GM19372 (cell line): ENCODE data around the gene OR2G6.
A peak's percentile ranks its signal among the peaks of the same experiment; 100 is the strongest.
"Not testable (repeated sequence)": the region's sequence is repeated elsewhere in the genome, so short reads cannot be mapped to it uniquely, and the experiment has no call there.

Experiments
- ATAC-seq: cut with Tn5 transposase; IDR thresholded peaks from one replicate; pipeline ENCODE4 v1.9.1; 2021; ENCODE audit warnings: mild to moderate bottlenecking, low read depth, moderate library complexity; ENCODE audit not compliant: unreplicated experiment

The OR2G6 gene

DNA sequence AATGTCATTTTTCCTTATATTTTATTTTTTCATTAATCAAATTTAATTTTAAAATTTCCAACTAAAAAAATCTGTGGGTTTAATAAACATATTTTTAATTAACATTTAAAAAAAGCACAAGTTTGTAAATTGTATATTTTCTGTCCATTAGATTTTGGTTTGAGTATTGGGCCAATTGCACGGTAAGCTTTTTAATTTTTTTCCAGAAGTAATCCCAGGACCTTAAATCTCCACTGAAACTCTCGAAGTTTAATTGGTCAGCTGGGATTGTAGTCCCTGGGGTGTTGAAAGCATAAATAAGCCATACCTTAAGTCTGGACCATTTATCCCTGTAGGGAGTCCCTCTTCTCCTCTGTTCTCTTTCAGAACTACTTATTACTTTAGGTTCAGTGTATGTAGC lies at the start of gene OR2G6:
TSS of gene OR2G6 (plus strand) at position 301 of the 400 bp plus-strand sequence. CDS start 13,574 bp downstream, outside the sequence.
- not testable (repeated sequence) for ATAC-seq

- ATAC-seq: not testable (repeated sequence)
These were observed 48.8 kb upstream of the OR2G6 start for GRCh38 chr1:248459117-248459516.

DNA sequence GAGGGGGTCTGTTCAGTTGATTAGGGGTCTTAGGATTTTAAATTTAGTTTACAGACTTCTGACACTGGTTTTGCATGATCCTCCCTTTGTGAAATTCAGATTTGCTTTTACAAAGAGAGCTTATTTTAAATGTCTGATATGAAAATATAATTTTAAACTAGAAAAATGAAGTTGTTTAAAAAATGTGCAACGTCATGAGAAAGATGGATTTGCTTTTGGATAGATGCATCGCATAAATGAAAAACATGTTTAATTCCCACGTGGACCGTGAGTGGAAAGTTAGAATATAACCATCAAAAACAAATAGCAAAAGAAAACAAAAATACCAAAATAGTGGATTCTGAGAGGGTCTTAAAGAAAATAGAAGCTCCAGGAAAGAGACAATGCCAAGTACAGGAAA lies 36.7 kb upstream of the OR2G6 start:
- no peak for ATAC-seq

GRCh38 chr1:248472111-248472510 lies 35.8 kb upstream of the OR2G6 start:
- not testable (repeated sequence) for ATAC-seq

- not testable (repeated sequence) for ATAC-seq
These were observed 34.8 kb upstream of the OR2G6 start, which contains the start of gene OR2T3 for GRCh38 chr1:248473051-248473450. Gene OR2T3 (plus strand): TSS chr1:248473351. CDS start chr1:248473351, 0 bp downstream.

GRCh38 chr1:248475660-248476059 lies 32.2 kb upstream of the OR2G6 start:
- ATAC-seq: not testable (repeated sequence)

DNA sequence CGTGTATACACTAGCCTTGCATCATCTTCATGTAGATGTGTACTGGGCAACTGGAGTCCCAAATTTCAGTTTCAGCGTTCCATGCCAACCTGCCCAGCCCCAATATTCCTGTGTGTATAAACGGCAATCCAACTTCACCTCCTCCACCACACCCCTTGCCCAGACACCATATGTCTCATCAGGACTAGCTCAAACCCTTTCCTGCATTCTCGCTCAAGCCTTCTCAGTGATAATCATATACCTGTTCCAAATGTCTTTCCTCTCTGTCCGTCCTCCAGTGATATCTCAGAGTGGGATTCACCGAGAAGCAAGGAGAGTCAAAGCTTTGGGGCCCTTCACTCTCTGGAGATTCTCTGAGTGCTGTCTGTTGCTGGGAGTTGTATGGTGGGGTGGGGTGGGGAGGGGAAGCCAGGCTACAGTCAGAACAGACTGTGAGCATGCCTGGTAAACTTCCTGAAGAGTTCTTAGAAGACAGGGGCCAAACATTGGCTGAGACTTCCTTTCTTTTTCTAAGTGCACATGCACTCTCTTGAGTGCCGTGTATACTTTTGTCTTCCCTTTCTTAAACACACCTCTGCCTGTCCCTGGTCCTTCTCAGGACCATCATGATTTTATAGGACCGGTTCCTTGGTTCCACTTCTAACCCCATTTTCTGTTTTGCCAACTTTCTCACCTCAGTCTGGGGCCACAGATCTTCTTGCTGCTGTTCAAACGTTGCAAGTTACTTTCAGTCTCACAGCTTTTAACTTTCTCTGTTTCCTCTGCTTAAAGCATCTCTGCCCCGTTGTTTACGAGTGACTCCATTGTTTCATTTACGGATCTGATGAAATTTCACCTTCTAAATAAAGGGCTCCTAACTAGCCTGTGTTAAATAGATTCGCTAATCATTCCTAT lies 25.9 kb upstream of the OR2G6 start:
- peak; percentile 74 for ATAC-seq

GRCh38 chr1:248488289-248488688 lies 19.6 kb upstream of the OR2G6 start, which contains the start of gene OR2T5:
Gene OR2T5 (plus strand): TSS chr1:248488589. CDS start chr1:248488589, 0 bp downstream.
- ATAC-seq: not testable (repeated sequence)

GRCh38 chr1:248496661-248497060 lies 11.2 kb upstream of the OR2G6 start:
- not testable (repeated sequence) for ATAC-seq

GRCh38 chr1:248500305-248501035 lies 7.4 kb upstream of the OR2G6 start:
- ATAC-seq: not testable (repeated sequence)

GRCh38 chr1:248510217-248510616 lies 2.3 kb downstream of the OR2G6 start:
- not testable (repeated sequence) for ATAC-seq

GRCh38 chr1:248521856-248522255 lies 14.0 kb downstream of the OR2G6 start:
- ATAC-seq: no peak

DNA sequence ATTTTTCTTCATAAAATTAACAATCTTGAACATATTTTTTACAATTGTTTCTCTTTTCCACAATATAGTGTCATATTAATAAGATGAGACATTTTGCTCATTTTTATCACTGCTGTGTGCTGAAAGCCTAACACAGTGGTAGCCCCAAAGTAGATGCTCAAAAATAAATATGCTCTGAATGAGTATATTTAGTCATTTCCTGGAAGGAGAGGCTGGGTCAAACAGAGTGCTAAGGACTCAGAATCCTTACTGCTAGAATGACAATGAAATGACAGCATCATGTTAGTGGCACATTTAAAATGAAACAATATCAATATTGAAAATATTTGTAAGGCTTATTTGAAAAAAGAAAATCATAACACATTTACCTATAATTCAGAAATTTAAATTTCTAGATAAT lies 29.6 kb downstream of the OR2G6 start:
- not testable (repeated sequence) for ATAC-seq

- not testable (repeated sequence) for ATAC-seq
These were observed 39.5 kb downstream of the OR2G6 start for GRCh38 chr1:248547383-248547782.

- not testable (repeated sequence) for ATAC-seq
These were observed 43.2 kb downstream of the OR2G6 start for GRCh38 chr1:248551027-248551426.

GRCh38 chr1:248562672-248563071 lies 54.8 kb downstream of the OR2G6 start, which contains the start of gene OR2T29:
Gene OR2T29 (minus strand): TSS chr1:248562772. CDS start chr1:248559491, 3,281 bp downstream.
- not testable (repeated sequence) for ATAC-seq

GRCh38 chr1:248565530-248566373 lies 57.9 kb downstream of the OR2G6 start:
- not testable (repeated sequence) for ATAC-seq

- ATAC-seq: not testable (repeated sequence)
These were observed 61.2 kb downstream of the OR2G6 start for GRCh38 chr1:248569049-248569448.

GRCh38 chr1:248570811-248571210 lies 62.9 kb downstream of the OR2G6 start:
- ATAC-seq: not testable (repeated sequence)

DNA sequence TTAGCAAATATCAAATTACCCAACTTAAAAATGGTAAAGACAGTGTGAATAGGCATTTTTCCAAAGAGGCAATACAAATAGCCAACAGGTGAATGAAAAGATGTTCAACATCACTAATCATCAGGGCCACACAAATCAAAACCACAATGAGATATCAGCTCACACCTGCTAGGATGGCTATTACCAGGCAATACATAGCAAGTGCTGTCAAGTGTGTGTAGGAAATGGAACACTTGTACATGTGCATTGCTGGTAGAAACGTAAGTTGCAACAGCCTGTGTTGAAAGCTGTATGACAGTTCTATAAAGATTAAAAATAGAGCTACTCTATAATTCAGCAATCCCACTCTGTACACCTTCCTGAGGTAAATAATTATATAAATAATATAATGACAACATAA lies 64.2 kb downstream of the OR2G6 start:
- ATAC-seq: peak; percentile 61
